Choroid plexus epithelial cell (primary cell): ENCODE data around the gene YWHAG.
A peak's percentile ranks its signal among the peaks of the same experiment; 100 is the strongest.

Experiments
- DNase-seq: peaks from one replicate; pipeline ENCODE4 v3.0.0-alpha.2; 2010; ENCODE audit warnings: low read depth
- H3K4me3 ChIP-seq: 2 replicates; pipeline ENCODE4 v1.5.1; 2011; ENCODE audit warnings: low read depth, mild to moderate bottlenecking, control low read depth, low read length, moderate library complexity
- CTCF ChIP-seq: conservative IDR thresholded peaks from 2 replicates; pipeline ENCODE4 v1.5.1; 2011; ENCODE audit warnings: low read depth, mild to moderate bottlenecking, control low read depth, inconsistent platforms, low read length, moderate library complexity

Gene YWHAG

GRCh38 chr7:76282344-76283253 is 76.2 kb downstream of the YWHAG start:
- TF ChIP-seq CTCF: no peak
- H3K4me3 ChIP-seq: peak overlapping the region; percentile 37
- DNase-seq: no peak

GRCh38 chr7:76281706-76282343 is 77.0 kb downstream of the YWHAG start:
- DNase-seq: no peak
- peak overlapping the region; percentile 37 for H3K4me3 ChIP-seq
- TF ChIP-seq CTCF: no peak

GRCh38 chr7:76281006-76281705 is 77.6 kb downstream of the YWHAG start:
- no peak for DNase-seq
- H3K4me3 ChIP-seq: peak overlapping the region; percentile 44
- no peak for TF ChIP-seq CTCF

GRCh38 chr7:76280408-76280807 is 78.4 kb downstream of the YWHAG start:
- DNase-seq: no peak
- peak; percentile 16 for TF ChIP-seq CTCF
- no peak overlapping the region for H3K4me3 ChIP-seq

- no peak for TF ChIP-seq CTCF
- no peak for DNase-seq
- H3K4me3 ChIP-seq: no peak overlapping the region
These were observed 80.3 kb downstream of the YWHAG start for GRCh38 chr7:76278540-76278939.
